Mucosa of rectum (tissue), 2 donors: ENCODE results near the gene GZMM.

Experiments
- H3K27ac ChIP-seq, 2 donors: one replicate each; pipeline ENCODE4 v1.7.0; 2013; ENCODE audit warnings: inconsistent platforms in 2 of 2, low read depth in 2 of 2, low read length in 2 of 2
- H3K27me3 ChIP-seq, 2 donors: one replicate each; pipeline ENCODE4 v1.7.0; 2013; ENCODE audit warnings: low read length in 2 of 2; ENCODE audit not compliant: control insufficient read depth in 2 of 2, insufficient read depth in 2 of 2
- H3K36me3 ChIP-seq, 2 donors: one replicate each; pipeline ENCODE4 v1.7.0; 2013; ENCODE audit warnings: low read length in 2 of 2; ENCODE audit not compliant: control insufficient read depth in 2 of 2, insufficient read depth in 2 of 2
- H3K4me1 ChIP-seq, 2 donors: one replicate each; pipeline ENCODE4 v1.7.0; 2013; ENCODE audit warnings: low read length in 2 of 2, mild to moderate bottlenecking in 1 of 2; ENCODE audit not compliant: control insufficient read depth in 2 of 2, insufficient read depth in 2 of 2
- H3K4me3 ChIP-seq, 2 donors: one replicate each; pipeline ENCODE4 v1.7.0; 2013; ENCODE audit warnings: low read length in 2 of 2
- H3K9ac ChIP-seq, 2 donors: one replicate each; pipeline ENCODE4 v1.7.0; 2013; ENCODE audit warnings: low read length in 2 of 2, low read depth in 1 of 2, mild to moderate bottlenecking in 1 of 2
- H3K9me3 ChIP-seq, 2 donors: one replicate each; pipeline ENCODE4 v1.7.0; 2013; ENCODE audit warnings: low read length in 2 of 2; ENCODE audit not compliant: control insufficient read depth in 2 of 2
- donor health status: healthy.
- donor health status: Normal muscosa, but diverticular disease.

The GZMM gene

GRCh38 chr19:536031-536880, 7.6 kb upstream of the GZMM start:
- peaks cover 16 to 18% of the 10 kb centered on the region in 2 donors for H3K4me1 ChIP-seq
- H3K9ac ChIP-seq: no peak overlapping the region
- no peaks in the 10 kb centered on the region for H3K9me3 ChIP-seq
- no peak overlapping the region for H3K4me3 ChIP-seq
- peaks cover 20% of the 10 kb centered on the region in 2 donors for H3K36me3 ChIP-seq
- no peak overlapping the region for H3K27ac ChIP-seq
- H3K27me3 ChIP-seq: no peaks in the 10 kb centered on the region

- no peaks in the 10 kb centered on the region for H3K27me3 ChIP-seq
- peaks cover 20 to 25% of the 10 kb centered on the region in 2 donors for H3K36me3 ChIP-seq
- H3K4me3 ChIP-seq: no peak overlapping the region
- no peak overlapping the region for H3K27ac ChIP-seq
- no peaks in the 10 kb centered on the region for H3K9me3 ChIP-seq
- H3K9ac ChIP-seq: no peak overlapping the region
- peaks cover 16 to 18% of the 10 kb centered on the region in 2 donors for H3K4me1 ChIP-seq
Measured at GRCh38 chr19:536881-537404, 6.9 kb upstream of the GZMM start.

- H3K4me1 ChIP-seq: peaks cover 6% of the 10 kb centered on the region in 2 donors
- H3K27ac ChIP-seq: no peak overlapping the region
- peaks cover 20 to 28% of the 10 kb centered on the region in 2 donors for H3K36me3 ChIP-seq
- H3K4me3 ChIP-seq: no peak overlapping the region
- H3K9ac ChIP-seq: no peak overlapping the region
- no peaks in the 10 kb centered on the region for H3K27me3 ChIP-seq
- H3K9me3 ChIP-seq: no peaks in the 10 kb centered on the region
Measured at GRCh38 chr19:538641-539428, 5.0 kb upstream of the GZMM start.

GRCh38 chr19:539429-540030, 4.3 kb upstream of the GZMM start:
- Histone ChIP-seq H3K27me3 (no peaks in the 10 kb centered on the region), H3K36me3 (peaks cover 20 to 28% of the 10 kb centered on the region in 2 donors), H3K9me3 (no peaks in the 10 kb centered on the region), H3K27ac (no peak overlapping the region), H3K4me1 (peaks cover 3% of the 10 kb centered on the region in 2 donors), H3K4me3 (no peak overlapping the region), H3K9ac (no peak overlapping the region)

- Histone ChIP-seq H3K4me3 (no peak overlapping the region), H3K4me1 (no peaks in the 10 kb centered on the region), H3K9me3 (no peaks in the 10 kb centered on the region), H3K27me3 (peaks cover 0 to 4% of the 10 kb centered on the region in 2 donors), H3K9ac (no peak overlapping the region), H3K36me3 (peaks cover 15 to 27% of the 10 kb centered on the region in 2 donors), H3K27ac (no peak overlapping the region)
Measured at GRCh38 chr19:540867-541637, 2.8 kb upstream of the GZMM start.

- H3K9ac ChIP-seq: no peak overlapping the region
- no peaks in the 10 kb centered on the region for H3K9me3 ChIP-seq
- H3K27ac ChIP-seq: no peak overlapping the region
- H3K36me3 ChIP-seq: peaks cover 8 to 20% of the 10 kb centered on the region in 2 donors
- H3K4me1 ChIP-seq: no peaks in the 10 kb centered on the region
- H3K27me3 ChIP-seq: peaks cover 0 to 4% of the 10 kb centered on the region in 2 donors
- no peak overlapping the region for H3K4me3 ChIP-seq
Measured at GRCh38 chr19:541699-542098, 2.2 kb upstream of the GZMM start.

GRCh38 chr19:542173-542866, 1.5 kb upstream of the GZMM start:
- Histone ChIP-seq H3K27ac (no peak overlapping the region), H3K9me3 (no peaks in the 10 kb centered on the region), H3K9ac (no peak overlapping the region), H3K4me1 (no peaks in the 10 kb centered on the region), H3K36me3 (peaks cover 4 to 19% of the 10 kb centered on the region in 2 donors), H3K27me3 (peaks cover 0 to 4% of the 10 kb centered on the region in 2 donors), H3K4me3 (no peak overlapping the region)

- Histone ChIP-seq H3K36me3 (peaks cover 0 to 2% of the 10 kb centered on the region in 2 donors), H3K4me3 (no peak overlapping the region), H3K9me3 (no peaks in the 10 kb centered on the region), H3K9ac (no peak overlapping the region), H3K4me1 (peaks cover 3 to 9% of the 10 kb centered on the region in 2 donors), H3K27ac (no peak overlapping the region), H3K27me3 (peaks cover 0 to 4% of the 10 kb centered on the region in 2 donors)
Measured at GRCh38 chr19:547117-547516, 3.3 kb downstream of the GZMM start.
